Ammon's horn (tissue), 1 donor: ENCODE data around the gene NUP210.
A peak's percentile ranks its signal among the peaks of the same experiment; 100 is the strongest.
"Not testable (repeated sequence)": the region's sequence is repeated elsewhere in the genome, so short reads cannot be mapped to it uniquely, and the experiment has no call there.

Experiments
- DNase-seq: peaks from one replicate; pipeline ENCODE4 v3.0.0-alpha.2; 2016; ENCODE audit warnings: low spot score

Gene NUP210

GRCh38 chr3:13406190-13406589 is 13.9 kb downstream of the NUP210 start:
- DNase-seq: no peak

DNA sequence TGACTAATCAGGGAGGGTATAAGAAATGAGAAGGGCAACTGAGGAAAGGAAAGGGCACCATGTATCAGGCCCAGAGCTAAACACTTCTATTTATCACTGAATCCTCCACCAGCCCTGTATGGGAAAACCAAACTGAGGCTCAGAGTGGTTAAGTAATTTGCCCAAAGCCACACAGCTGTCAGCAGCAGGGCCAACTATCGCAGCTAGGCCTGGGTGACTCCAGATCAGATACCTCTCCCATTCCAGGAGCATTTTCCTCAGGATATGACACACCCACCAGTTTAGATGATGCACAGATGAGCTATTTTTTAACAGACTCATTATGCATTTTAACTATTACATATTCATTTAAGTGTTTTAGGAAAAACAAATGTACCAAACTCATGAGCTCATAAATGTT is 14.5 kb downstream of the NUP210 start:
- no peak for DNase-seq

- DNase-seq: no peak
These were observed 15.3 kb downstream of the NUP210 start for GRCh38 chr3:13404626-13405452.

- DNase-seq: no peak
These were observed 16.3 kb downstream of the NUP210 start for GRCh38 chr3:13403847-13404246.

GRCh38 chr3:13403213-13403819 is 16.8 kb downstream of the NUP210 start:
- DNase-seq: no peak

GRCh38 chr3:13401149-13401548 is 19.0 kb downstream of the NUP210 start:
- no peak for DNase-seq

- DNase-seq: no peak
These were observed 19.9 kb downstream of the NUP210 start for GRCh38 chr3:13400114-13400673.

DNA sequence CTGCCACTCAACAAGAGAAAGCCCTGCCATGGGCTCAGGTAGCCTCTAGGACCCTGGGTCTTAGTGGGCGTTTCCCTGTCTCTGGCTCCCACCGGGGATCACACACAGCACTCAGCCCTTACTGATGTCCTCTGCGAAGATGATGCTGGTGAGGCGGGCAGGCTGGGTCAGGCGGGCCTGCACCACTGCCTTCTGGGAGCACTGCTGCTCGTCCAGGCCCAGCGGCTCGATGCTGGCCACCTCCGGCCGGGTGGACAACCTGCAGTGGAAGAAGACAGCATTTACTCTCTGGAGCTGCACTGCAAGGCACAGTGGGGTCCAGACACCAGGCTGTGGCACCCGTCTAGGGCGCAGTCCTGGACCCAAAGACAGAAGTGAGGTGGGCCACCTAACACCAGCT is 20.5 kb downstream of the NUP210 start:
- DNase-seq: no peak

DNA sequence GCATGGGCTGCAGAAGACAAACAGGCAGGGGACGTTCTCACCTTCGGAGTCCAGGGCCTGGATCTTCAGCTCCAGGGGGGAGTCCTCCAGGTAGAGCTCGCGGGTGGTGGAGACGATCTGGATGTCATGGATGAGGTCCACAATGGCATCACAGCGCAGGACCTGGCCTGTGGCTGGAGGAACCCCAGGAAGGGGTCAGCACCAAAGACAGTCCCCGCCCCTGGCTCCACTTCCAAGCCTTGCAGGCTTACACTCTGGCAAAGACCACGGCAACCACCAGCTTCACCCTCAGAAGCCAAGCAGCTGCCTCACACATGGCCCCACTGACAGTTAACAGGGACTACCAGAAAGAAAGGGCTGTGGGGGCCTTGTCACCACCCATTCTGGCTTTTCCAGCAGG is 22.8 kb downstream of the NUP210 start:
- DNase-seq: no peak

DNA sequence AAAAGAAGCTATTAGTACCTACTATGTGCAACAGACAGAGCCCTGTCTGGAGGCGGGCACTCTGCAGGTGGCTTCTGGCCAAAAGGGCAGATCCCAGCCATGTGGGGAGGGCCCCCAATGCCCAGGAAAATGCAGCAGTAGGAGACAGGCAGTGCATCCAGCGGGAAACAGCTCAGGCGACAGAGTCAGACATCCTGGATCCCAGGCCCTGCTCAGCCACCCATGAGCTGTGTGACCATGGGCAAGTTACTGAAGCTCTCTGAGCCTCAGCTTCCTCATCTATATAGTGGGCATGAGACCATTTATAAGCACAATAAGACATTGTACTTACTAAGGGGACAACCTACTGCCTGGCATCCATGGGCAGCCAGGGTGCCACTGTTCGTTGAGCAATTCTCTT is 25.8 kb downstream of the NUP210 start:
- DNase-seq: no peak

GRCh38 chr3:13393427-13394360 is 26.4 kb downstream of the NUP210 start:
- no peak for DNase-seq

DNA sequence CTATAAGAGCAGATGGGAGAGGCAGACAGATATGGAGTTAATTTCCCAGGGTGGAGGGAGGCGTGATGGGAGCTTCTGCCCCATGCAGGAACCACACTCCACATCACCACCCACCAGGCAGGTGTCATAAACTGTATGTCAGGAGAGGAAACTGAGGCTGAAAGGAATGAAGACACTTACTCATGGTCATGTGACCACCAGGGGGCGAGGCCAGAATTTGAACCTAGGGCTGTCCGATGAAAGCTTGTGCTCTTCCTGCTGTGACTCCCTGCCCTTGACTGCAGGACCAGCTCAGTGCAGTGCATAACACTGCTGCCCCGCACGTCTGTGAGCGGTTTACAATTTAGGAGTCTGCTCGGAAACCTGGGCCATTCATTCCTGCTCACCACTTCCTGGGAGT is 28.8 kb downstream of the NUP210 start:
- DNase-seq: no peak

- no peak for DNase-seq
These were observed 30.7 kb downstream of the NUP210 start for GRCh38 chr3:13389378-13389777.

DNA sequence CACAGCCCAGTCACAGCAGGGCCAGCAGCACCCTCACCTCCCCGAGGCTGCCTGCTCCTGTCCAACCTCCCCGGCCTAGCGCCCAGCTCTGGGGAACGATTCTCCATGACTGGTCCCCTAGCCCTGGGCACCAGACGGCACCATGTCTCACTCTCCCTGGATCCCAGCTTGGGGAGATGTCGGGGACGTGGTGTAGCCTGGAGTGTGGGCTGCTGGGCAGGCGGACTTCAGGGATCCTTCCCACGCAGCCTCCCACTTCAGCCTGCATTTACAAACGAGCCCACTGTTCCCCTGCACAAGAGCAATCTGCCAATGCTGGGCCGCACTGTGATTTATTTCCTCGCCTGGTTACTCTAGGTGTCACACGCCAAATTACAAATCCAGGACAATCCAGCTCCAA is 31.3 kb downstream of the NUP210 start:
- DNase-seq: no peak

DNA sequence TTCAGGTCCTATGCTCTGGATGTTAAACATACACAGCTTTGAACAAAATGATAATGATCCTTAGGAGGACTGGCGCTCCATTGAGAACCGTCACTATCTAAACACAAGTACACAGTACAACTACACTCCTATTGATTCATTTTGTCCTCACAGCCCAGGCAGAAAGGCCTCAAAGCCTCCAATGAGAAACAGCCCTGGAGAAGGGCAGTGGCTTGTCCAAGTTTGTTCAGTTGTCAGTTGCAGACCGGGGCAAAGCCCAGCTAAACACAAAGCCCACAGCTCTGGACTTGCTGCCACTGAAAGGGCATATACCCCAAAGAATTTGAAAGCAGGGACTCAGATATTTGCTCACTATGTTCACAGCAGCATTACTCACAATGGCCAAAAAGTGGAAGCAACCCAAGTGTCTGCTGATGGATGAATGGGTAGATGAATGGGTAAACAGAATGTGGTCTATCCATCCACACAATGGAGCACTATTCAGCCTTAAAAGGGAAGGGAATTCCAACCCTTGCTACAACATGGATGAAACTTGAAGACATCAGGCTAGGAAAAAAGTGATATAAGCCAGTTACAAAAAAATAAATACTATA is 34.7 kb downstream of the NUP210 start:
- peak; percentile 74 for DNase-seq

GRCh38 chr3:13380971-13381370 is 39.2 kb downstream of the NUP210 start:
- no peak for DNase-seq

- DNase-seq: peak; percentile 48
These were observed 40.8 kb downstream of the NUP210 start for GRCh38 chr3:13379201-13379830.

- DNase-seq: no peak
These were observed 42.0 kb downstream of the NUP210 start for GRCh38 chr3:13378155-13378554.

- DNase-seq: not testable (repeated sequence)
These were observed 42.4 kb downstream of the NUP210 start for GRCh38 chr3:13377741-13378140.

DNA sequence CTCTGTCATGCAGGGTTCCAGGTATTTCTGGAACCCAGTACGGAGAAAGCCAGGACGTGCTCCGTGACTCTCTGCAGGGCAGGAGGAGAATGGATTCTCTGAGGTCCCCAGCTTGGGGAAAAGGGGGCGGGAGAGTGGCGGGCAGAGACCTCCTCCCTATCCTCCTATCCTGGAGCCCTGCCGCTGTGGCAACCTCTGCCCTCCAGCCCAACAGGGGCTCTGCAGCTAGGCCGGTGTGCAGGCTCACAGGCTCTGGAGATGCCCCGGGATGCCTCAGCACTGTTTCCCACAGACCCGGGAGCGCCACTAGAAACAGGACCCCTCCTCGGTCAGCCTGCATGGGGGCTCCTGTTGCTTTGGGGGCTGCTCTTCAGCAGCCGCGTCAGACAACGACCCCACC is 43.1 kb downstream of the NUP210 start:
- no peak for DNase-seq

- no peak for DNase-seq
These were observed 44.0 kb downstream of the NUP210 start for GRCh38 chr3:13376091-13376490.
